Neutrophil (primary cell): Measurements from ENCODE around the gene ZNF556.

ENCODE experiments used
- H3K27ac ChIP-seq: fragments of 200-600 bp; sonication (generic); 2 replicates; pipeline ENCODE4 v1.5.1; 2016; ENCODE audit warnings: mild to moderate bottlenecking, moderate library complexity
- H3K27me3 ChIP-seq: fragments of 200-600 bp; sonication (generic); 2 replicates; pipeline ENCODE4 v1.6.0; 2016; ENCODE audit warnings: mild to moderate bottlenecking
- H3K36me3 ChIP-seq: fragments of 200-600 bp; sonication (generic); 2 replicates; pipeline ENCODE4 v1.5.1; 2017
- H3K4me1 ChIP-seq, 2 experiments: fragments of 200-600 bp in 1 of 2; sonication (generic) in 1 of 2; 1 replicate in 1 of 2; 2 replicates in 1 of 2; pipeline versions ENCODE4 v1.5.1 to v1.6.1; 2013 to 2016; ENCODE audit warnings: low read depth in 1 of 2, low read length in 1 of 2, mild to moderate bottlenecking in 1 of 2, moderate library complexity in 1 of 2; ENCODE audit not compliant: control insufficient read depth in 1 of 2, insufficient read depth in 1 of 2
- H3K4me3 ChIP-seq, 2 experiments: fragments of 200-600 bp in 1 of 2; sonication (generic) in 1 of 2; 1 replicate in 1 of 2; 2 replicates in 1 of 2; pipeline ENCODE4 v1.5.1; 2013 to 2016; ENCODE audit warnings: low read depth in 1 of 2, low read length in 1 of 2, mild to moderate bottlenecking in 1 of 2, moderate library complexity in 1 of 2
- H3K9me3 ChIP-seq: fragments of 200-600 bp; sonication (generic); 2 replicates; pipeline ENCODE4 v1.5.1; 2016
- CTCF ChIP-seq: fragments of 200-600 bp; sonication (generic); IDR thresholded peaks from 2 replicates; pipeline ENCODE4 v1.5.1; 2016; ENCODE audit warnings: antibody characterized with exemption

The ZNF556 gene

GRCh38 chr19:2867025-2867991, at the start of gene ZNF556:
Gene ZNF556, plus strand, starts transcription at chr19:2867335. Its CDS starts 87 bp downstream, at chr19:2867422.
- no peaks in the 10 kb centered on the region for H3K36me3 ChIP-seq
- no peak within 1 kb of the TSS for H3K27ac ChIP-seq
- H3K4me1 ChIP-seq = no peaks in the 10 kb centered on the region
- H3K9me3 ChIP-seq = no peaks in the 10 kb centered on the region
- TF ChIP-seq CTCF = no peak
- H3K4me3 ChIP-seq = no peak within 1 kb of the TSS
- H3K27me3 ChIP-seq = no peaks in the 10 kb centered on the region

GRCh38 chr19:2819540-2820111, 47.5 kb upstream of the ZNF556 start, which contains the start of gene ZNF554:
Gene ZNF554, plus strand, starts transcription at chr19:2819868. Its CDS starts 204 bp downstream, at chr19:2820072.
- H3K4me3 ChIP-seq = peak within 1 kb of the TSS; percentile 68 to 75
- no peaks in the 10 kb centered on the region for H3K9me3 ChIP-seq
- peaks cover 4% of the 10 kb centered on the region for H3K27me3 ChIP-seq
- peaks cover 10 to 12% of the 10 kb centered on the region in 2 experiments for H3K4me1 ChIP-seq
- H3K36me3 ChIP-seq = peaks cover 5% of the 10 kb centered on the region
- peak within 1 kb of the TSS; percentile 36 for H3K27ac ChIP-seq
- TF ChIP-seq CTCF = peak; percentile 98

GRCh38 chr19:2820112-2820702, 46.9 kb upstream of the ZNF556 start:
- no peak overlapping the region for H3K27ac ChIP-seq
- H3K4me3 ChIP-seq = peak overlapping the region; percentile 68 to 75
- TF ChIP-seq CTCF = no peak

GRCh38 chr19:2822846-2823245, 44.3 kb upstream of the ZNF556 start:
- no peak for TF ChIP-seq CTCF
- Histone ChIP-seq H3K4me3 (no peak overlapping the region), H3K27ac (no peak overlapping the region), H3K9me3 (no peaks in the 10 kb centered on the region), H3K4me1 (peaks cover 10 to 12% of the 10 kb centered on the region in 2 experiments), H3K27me3 (peaks cover 4% of the 10 kb centered on the region), H3K36me3 (peaks cover 3% of the 10 kb centered on the region)

More at GRCh38 chr19:2820112-2820702, 46.9 kb upstream of the ZNF556 start:
- H3K9me3 ChIP-seq = no peaks in the 10 kb centered on the region
- H3K36me3 ChIP-seq = peaks cover 3% of the 10 kb centered on the region
- H3K27me3 ChIP-seq = peaks cover 4% of the 10 kb centered on the region
- peaks cover 10 to 12% of the 10 kb centered on the region in 2 experiments for H3K4me1 ChIP-seq

GRCh38 chr19:2823646-2824045, 43.5 kb upstream of the ZNF556 start:
- H3K27me3 ChIP-seq = peaks cover 4% of the 10 kb centered on the region
- peaks cover 3% of the 10 kb centered on the region for H3K9me3 ChIP-seq
- no peak for TF ChIP-seq CTCF
- H3K36me3 ChIP-seq = peaks cover 3% of the 10 kb centered on the region
- no peak overlapping the region for H3K4me3 ChIP-seq
- no peak overlapping the region for H3K27ac ChIP-seq
- H3K4me1 ChIP-seq = peaks cover 10 to 12% of the 10 kb centered on the region in 2 experiments
